Activated naive CD8-positive, alpha-beta T cell treated with anti-CD3 and anti-CD28 coated beads, Interleukin-2, amount 50 U/mL, for 24 hours (primary cell): Measurements from ENCODE around the gene CCNF.

Experiments used
- ATAC-seq: fragments of 150-1000 bp; cut with Tn5 transposase; one replicate; pipeline ENCODE4 v1.10.0; 2021
- DNase-seq: peaks from one replicate; pipeline ENCODE4 v3.0.0; 2021
- H3K27ac Mint-ChIP-seq: one replicate; pipeline ENCODE4 v1.8.0; 2021; ENCODE audit warnings: mild to moderate bottlenecking, mixed read lengths
- H3K27me3 Mint-ChIP-seq: one replicate; pipeline ENCODE4 v1.8.0; 2021; ENCODE audit warnings: mixed read lengths
- H3K36me3 Mint-ChIP-seq: one replicate; pipeline ENCODE4 v1.8.0; 2021; ENCODE audit warnings: low read depth, mixed read lengths
- H3K4me1 Mint-ChIP-seq: one replicate; pipeline ENCODE4 v1.8.0; 2021; ENCODE audit warnings: mixed read lengths
- H3K4me3 Mint-ChIP-seq: one replicate; pipeline ENCODE4 v1.8.0; 2021; ENCODE audit warnings: mild to moderate bottlenecking, moderate library complexity, mixed read lengths
- H3K9me3 Mint-ChIP-seq: one replicate; pipeline ENCODE4 v1.8.0; 2021; ENCODE audit warnings: mixed read lengths

The CCNF gene

DNA sequence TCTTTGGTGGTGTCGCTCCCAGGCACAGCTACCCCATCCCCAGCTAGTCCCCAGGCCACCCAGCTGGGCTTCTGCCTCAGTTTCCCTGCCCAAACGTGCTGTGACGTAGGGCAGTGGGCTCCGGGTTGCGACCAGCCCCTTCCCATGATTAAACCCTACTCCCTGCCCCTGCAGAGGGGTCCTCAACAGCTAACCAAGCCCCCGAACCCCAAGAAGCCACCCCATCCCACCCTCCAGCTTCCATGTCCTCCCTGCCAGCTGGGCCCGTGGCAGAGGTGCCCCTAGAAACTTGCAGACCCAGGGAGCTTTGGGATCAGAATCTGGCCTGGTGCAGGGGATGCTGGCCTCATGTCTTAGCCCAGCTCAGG is 41.0 kb downstream of the CCNF start:
- no peak for DNase-seq
- H3K4me3 Mint-ChIP-seq, result no peak overlapping the region
- H3K27ac Mint-ChIP-seq, result no peak overlapping the region
- ATAC-seq, result no peak
- H3K4me1 Mint-ChIP-seq, result peaks cover 26% of the 10 kb centered on the region
- H3K27me3 Mint-ChIP-seq, result peaks cover 27% of the 10 kb centered on the region
- H3K36me3 Mint-ChIP-seq, result no peaks in the 10 kb centered on the region
- H3K9me3 Mint-ChIP-seq, result no peaks in the 10 kb centered on the region

- peaks cover 26% of the 10 kb centered on the region for H3K4me1 Mint-ChIP-seq
- H3K27me3 Mint-ChIP-seq, result peaks cover 27% of the 10 kb centered on the region
- H3K9me3 Mint-ChIP-seq, result no peaks in the 10 kb centered on the region
- ATAC-seq (no peak), DNase-seq (no peak)
- no peaks in the 10 kb centered on the region for H3K36me3 Mint-ChIP-seq
- H3K27ac Mint-ChIP-seq, result no peak overlapping the region
- no peak overlapping the region for H3K4me3 Mint-ChIP-seq
Observed at GRCh38 chr16:2470603-2471015, 41.4 kb downstream of the CCNF start.

- H3K27ac Mint-ChIP-seq, result no peak within 1 kb of the TSS
- ATAC-seq, result no peak
- peaks cover 27% of the 10 kb centered on the region for H3K27me3 Mint-ChIP-seq
- no peaks in the 10 kb centered on the region for H3K9me3 Mint-ChIP-seq
- peaks cover 30% of the 10 kb centered on the region for H3K4me1 Mint-ChIP-seq
- DNase-seq, result peak; percentile 27
- no peak within 1 kb of the TSS for H3K4me3 Mint-ChIP-seq
- H3K36me3 Mint-ChIP-seq, result no peaks in the 10 kb centered on the region
Observed at GRCh38 chr16:2471016-2471652, 41.9 kb downstream of the CCNF start, which contains the start of gene NTN3. Gene NTN3 (plus strand): TSS chr16:2471297. CDS start chr16:2471702, 405 bp downstream.

- Mint-ChIP-seq H3K4me3 (no peak overlapping the region), H3K4me1 (peaks cover 32% of the 10 kb centered on the region), H3K27ac (no peak overlapping the region), H3K9me3 (no peaks in the 10 kb centered on the region), H3K27me3 (peaks cover 27% of the 10 kb centered on the region), H3K36me3 (no peaks in the 10 kb centered on the region)
- DNase-seq (no peak), ATAC-seq (no peak)
Observed at GRCh38 chr16:2471653-2472487, 42.6 kb downstream of the CCNF start.

GRCh38 chr16:2472488-2472864 is 43.2 kb downstream of the CCNF start:
- no peak overlapping the region for H3K4me3 Mint-ChIP-seq
- no peaks in the 10 kb centered on the region for H3K9me3 Mint-ChIP-seq
- no peak for ATAC-seq
- peaks cover 24% of the 10 kb centered on the region for H3K27me3 Mint-ChIP-seq
- peaks cover 27% of the 10 kb centered on the region for H3K4me1 Mint-ChIP-seq
- no peaks in the 10 kb centered on the region for H3K36me3 Mint-ChIP-seq
- H3K27ac Mint-ChIP-seq, result no peak overlapping the region
- no peak for DNase-seq

DNA sequence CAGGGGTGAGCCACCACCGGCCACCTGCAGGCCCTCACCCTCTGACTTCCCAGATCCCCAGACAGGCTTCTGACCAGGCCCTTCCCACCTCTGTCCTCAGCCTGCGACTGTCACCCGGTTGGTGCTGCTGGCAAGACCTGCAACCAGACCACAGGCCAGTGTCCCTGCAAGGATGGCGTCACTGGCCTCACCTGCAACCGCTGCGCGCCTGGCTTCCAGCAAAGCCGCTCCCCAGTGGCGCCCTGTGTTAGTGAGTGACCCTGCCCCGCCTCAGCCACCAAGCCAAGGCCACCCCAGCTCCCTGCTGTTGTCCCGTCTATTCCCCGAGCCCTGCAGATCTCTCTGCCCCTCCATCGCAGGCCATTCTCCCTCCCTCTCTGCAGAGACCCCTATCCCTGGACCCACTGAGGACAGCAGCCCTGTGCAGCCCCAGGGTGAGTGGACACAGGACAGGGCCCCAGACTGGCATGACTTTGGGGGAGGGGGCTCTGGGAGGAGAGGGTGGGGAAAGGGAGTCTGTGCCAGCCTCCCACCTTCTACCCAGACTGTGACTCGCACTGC is 43.7 kb downstream of the CCNF start:
- DNase-seq, result no peak
- no peaks in the 10 kb centered on the region for H3K36me3 Mint-ChIP-seq
- H3K4me1 Mint-ChIP-seq, result peaks cover 27% of the 10 kb centered on the region
- peaks cover 24% of the 10 kb centered on the region for H3K27me3 Mint-ChIP-seq
- H3K9me3 Mint-ChIP-seq, result no peaks in the 10 kb centered on the region
- ATAC-seq, result no peak
- H3K4me3 Mint-ChIP-seq, result peak overlapping the region; percentile 69
- H3K27ac Mint-ChIP-seq, result no peak overlapping the region

DNA sequence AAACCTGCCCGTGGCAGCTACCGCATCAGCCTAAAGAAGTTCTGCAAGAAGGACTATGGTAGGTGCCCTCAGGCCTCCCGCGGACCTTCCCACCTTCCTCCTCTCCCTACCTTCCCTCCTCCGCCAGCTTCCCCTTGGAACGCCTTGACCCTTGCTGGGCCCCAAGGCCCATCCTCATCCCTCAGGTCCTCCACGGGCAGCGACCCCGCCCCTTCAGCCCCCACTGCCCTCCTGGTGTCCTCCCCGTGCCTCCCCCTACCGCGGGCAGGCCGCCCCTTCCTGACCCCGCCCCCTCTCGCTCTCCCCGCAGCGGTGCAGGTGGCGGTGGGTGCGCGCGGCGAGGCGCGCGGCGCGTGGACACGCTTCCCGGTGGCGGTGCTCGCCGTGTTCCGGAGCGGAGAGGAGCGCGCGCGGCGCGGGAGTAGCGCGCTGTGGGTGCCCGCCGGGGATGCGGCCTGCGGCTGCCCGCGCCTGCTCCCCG is 44.2 kb downstream of the CCNF start:
- ATAC-seq (no peak), DNase-seq (peak; percentile 41)
- Mint-ChIP-seq H3K27ac (no peak overlapping the region), H3K4me3 (peak overlapping the region; percentile 69), H3K36me3 (no peaks in the 10 kb centered on the region), H3K4me1 (peaks cover 23% of the 10 kb centered on the region), H3K9me3 (no peaks in the 10 kb centered on the region), H3K27me3 (peaks cover 23% of the 10 kb centered on the region)

DNA sequence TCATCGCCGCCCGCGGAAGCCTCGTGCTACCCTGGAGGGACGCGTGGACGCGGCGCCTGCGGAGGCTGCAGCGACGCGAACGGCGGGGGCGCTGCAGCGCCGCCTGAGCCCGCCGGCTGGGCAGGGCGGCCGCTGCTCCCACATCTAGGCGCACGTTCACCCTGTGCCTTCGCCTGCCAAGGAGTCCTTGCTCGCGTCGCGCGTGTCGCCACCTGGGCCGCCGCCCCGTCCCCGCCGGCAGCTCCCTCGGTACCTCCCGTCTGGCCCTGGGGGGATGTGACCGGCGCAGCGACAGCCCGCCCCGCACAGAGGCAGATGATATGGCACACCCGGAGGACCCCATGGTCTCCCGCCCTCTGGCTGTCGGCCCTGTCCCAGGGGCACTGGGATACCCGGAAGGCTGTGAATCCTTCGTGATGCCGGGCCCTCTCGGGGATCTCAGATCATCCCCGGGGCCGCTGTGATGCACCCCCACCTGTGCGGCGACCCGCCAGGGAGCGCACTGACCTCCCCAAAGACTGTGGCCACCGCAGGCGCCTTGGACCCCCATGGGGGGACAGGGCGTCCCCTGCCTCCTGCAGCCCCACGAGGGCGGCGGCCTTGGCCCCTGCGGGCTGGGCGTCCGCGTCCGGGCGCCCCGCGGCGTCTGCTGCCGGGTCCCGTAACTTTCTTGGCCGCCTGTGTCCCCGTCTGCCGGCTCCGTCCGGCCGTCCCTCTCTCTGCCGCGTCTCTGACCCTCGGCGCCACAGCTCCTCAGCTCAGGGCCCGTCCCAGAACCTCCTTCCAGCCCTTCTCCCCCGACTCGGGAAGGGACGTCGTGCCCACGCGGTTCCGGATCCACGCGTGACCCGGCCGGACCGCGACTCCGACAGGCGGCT is 45.0 kb downstream of the CCNF start:
- Mint-ChIP-seq H3K4me1 (peaks cover 22% of the 10 kb centered on the region), H3K27ac (peak overlapping the region; percentile 62), H3K9me3 (no peaks in the 10 kb centered on the region), H3K36me3 (no peaks in the 10 kb centered on the region), H3K27me3 (peaks cover 22% of the 10 kb centered on the region), H3K4me3 (peak overlapping the region; percentile 76)
- DNase-seq (peak; percentile 65), ATAC-seq (peak; percentile 47)

DNA sequence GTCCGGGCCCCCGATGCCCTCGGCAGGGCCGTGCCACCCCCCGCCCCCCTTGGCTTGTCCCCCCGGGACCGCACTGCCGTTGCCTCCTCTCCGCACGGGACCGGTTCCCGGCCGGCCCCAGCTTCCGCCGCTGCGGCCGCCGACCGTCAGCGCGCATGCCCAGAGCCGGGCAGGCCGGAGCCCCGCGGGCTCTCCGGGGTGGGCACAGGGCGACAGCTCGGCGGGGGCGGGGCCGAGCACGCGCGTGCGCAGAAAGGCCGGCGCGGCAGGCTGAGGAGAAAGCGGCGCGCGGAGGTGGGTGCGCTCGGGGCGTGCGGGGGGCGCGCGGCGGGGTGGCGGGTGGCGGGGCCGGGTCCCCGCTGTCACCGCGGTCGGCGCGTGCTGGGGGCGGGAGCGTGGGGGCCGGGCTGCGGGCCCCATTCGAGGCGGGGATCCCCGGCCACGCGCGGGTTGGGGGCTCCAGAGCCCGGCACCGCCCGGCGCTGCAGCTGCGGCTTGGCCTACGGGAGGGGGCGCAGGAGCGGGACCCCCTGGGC is 45.7 kb downstream of the CCNF start, which contains the start of gene TBC1D24:
Gene TBC1D24 (plus strand): TSS at position 251 of the 536 bp plus-strand sequence. CDS start 21,022 bp downstream, outside the sequence.
- Mint-ChIP-seq H3K9me3 (no peaks in the 10 kb centered on the region), H3K36me3 (no peaks in the 10 kb centered on the region), H3K27me3 (peaks cover 16% of the 10 kb centered on the region), H3K27ac (peak within 1 kb of the TSS; percentile 62), H3K4me3 (peak within 1 kb of the TSS; percentile 76), H3K4me1 (peaks cover 20% of the 10 kb centered on the region)
- peak; percentile 89 for DNase-seq
- peak; percentile 55 for ATAC-seq

- H3K27me3 Mint-ChIP-seq, result peaks cover 9% of the 10 kb centered on the region
- H3K4me1 Mint-ChIP-seq, result peaks cover 15% of the 10 kb centered on the region
- H3K9me3 Mint-ChIP-seq, result no peaks in the 10 kb centered on the region
- H3K4me3 Mint-ChIP-seq, result peak overlapping the region; percentile 70
- H3K36me3 Mint-ChIP-seq, result no peaks in the 10 kb centered on the region
- peak overlapping the region; percentile 49 for H3K27ac Mint-ChIP-seq
- peak; percentile 61 for ATAC-seq
- peak; percentile 56 for DNase-seq
Observed at GRCh38 chr16:2475413-2476344, 46.4 kb downstream of the CCNF start.

DNA sequence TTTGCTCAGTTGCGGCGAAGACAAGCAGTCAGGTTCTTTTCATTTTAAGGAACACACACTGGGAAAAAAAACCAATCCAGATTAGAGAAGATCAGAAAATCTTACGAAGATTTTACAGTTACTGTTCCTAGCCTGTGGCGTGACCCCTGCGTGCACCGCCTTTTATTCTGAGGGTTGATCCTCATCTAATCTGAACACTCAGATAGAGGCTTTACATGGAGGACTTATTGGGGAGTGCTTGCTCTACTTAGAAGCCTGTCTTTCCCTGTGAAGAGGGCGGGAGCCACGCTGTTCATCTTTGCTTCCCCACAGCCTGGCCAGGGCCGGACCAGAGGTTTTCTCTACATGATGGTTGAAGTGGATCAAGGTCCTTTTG is 47.1 kb downstream of the CCNF start:
- peak overlapping the region; percentile 49 for H3K27ac Mint-ChIP-seq
- peaks cover 7% of the 10 kb centered on the region for H3K27me3 Mint-ChIP-seq

DNA sequence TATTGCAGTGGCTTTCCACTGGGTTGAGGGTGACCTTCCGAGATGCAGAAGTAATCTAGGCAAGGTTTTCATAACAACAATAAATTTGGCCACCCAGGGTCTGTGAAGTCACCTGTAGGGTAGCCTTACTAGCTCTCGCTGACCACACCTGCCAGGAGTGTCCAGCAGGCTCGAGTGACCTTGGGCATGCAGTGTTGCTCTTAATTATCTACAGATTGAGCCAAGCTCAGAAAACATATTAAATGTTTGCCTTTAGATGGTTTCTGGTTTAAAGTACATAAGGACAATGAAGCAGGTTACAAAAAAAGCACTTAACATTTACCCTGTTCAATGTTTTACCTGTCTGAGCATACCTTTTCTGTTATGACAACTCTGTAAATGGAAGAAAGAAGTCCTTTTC is 47.5 kb downstream of the CCNF start:
- Mint-ChIP-seq H3K36me3 (no peaks in the 10 kb centered on the region), H3K9me3 (no peaks in the 10 kb centered on the region), H3K27ac (no peak overlapping the region), H3K4me3 (peak overlapping the region; percentile 65), H3K4me1 (peaks cover 15% of the 10 kb centered on the region), H3K27me3 (peaks cover 7% of the 10 kb centered on the region)
- no peak for DNase-seq
- ATAC-seq, result no peak

More for the DNA sequence above, 47.1 kb downstream of the CCNF start:
- Mint-ChIP-seq H3K9me3 (no peaks in the 10 kb centered on the region), H3K4me1 (peaks cover 15% of the 10 kb centered on the region), H3K4me3 (peak overlapping the region; percentile 65), H3K36me3 (no peaks in the 10 kb centered on the region)
- ATAC-seq (no peak), DNase-seq (no peak)

GRCh38 chr16:2477327-2477726 is 48.1 kb downstream of the CCNF start:
- peaks cover 7% of the 10 kb centered on the region for H3K27me3 Mint-ChIP-seq
- DNase-seq (no peak), ATAC-seq (no peak)
- H3K27ac Mint-ChIP-seq, result no peak overlapping the region
- H3K4me3 Mint-ChIP-seq, result no peak overlapping the region
- peaks cover 14% of the 10 kb centered on the region for H3K4me1 Mint-ChIP-seq
- H3K9me3 Mint-ChIP-seq, result no peaks in the 10 kb centered on the region
- no peaks in the 10 kb centered on the region for H3K36me3 Mint-ChIP-seq
